HG03097 (cell line): ENCODE results near the gene PRKAB1.

Source experiments
- ATAC-seq: cut with Tn5 transposase; IDR thresholded peaks from one replicate; pipeline ENCODE4 v1.9.1; 2021; ENCODE audit not compliant: unreplicated experiment, low FRiP score

The PRKAB1 gene

DNA sequence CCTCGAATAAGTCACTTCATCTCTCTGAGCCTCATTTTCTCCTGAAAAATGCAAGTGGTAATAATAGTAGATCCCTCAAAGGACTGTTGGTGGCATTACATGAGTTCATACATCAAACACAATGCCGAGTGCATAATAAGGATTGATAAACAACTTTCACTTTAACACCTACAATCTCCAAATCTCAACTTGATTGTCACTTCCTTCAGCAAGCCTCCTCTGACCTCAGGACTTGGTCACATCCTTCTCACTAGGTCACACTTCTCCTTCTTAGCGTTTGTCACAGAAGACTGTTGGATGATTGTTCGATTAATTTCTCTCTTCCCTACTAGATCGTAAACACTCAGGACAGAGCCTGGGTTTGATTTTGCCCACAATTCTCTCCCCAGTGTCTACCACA lies 7.9 kb upstream of the PRKAB1 start:
- ATAC-seq = no peak

DNA sequence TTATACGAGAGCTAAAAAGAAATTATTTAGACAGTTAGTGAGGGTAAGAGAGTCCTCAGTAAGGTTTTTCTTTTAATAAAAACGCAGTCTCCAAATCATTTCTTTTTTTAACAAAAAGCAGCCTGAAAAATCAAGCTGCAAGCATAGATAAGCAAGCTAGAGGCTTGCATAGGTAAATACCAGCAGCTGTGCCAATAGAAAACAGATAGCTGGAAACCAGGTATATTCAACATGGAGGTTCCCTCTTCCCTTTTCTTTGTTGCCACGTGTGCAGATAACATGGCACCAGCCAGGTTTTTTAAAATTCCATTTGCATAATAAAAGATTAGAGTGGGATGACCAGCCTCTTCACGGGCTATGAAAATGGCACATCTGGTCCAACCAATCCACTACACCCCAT lies 6.1 kb upstream of the PRKAB1 start:
- no peak for ATAC-seq

DNA sequence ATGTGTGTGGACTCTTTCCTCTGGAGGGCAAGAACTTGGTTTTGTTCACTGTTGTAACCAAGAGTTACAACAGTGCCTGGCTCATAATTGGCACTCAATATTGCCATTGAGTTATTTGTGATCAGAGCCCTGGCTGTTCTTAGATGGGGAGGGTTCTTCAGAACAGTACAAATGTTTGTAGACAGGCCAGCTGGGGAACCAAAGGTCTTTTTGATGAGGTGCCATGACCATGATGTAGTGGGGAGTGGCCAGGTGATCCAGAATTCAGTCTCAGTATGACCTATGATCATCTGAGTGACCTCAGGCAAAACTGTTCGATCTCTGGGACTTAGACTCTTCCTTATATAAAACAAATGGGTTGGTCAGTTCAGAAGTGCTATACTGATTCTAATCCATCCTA lies 3.3 kb upstream of the PRKAB1 start:
- ATAC-seq = no peak

DNA sequence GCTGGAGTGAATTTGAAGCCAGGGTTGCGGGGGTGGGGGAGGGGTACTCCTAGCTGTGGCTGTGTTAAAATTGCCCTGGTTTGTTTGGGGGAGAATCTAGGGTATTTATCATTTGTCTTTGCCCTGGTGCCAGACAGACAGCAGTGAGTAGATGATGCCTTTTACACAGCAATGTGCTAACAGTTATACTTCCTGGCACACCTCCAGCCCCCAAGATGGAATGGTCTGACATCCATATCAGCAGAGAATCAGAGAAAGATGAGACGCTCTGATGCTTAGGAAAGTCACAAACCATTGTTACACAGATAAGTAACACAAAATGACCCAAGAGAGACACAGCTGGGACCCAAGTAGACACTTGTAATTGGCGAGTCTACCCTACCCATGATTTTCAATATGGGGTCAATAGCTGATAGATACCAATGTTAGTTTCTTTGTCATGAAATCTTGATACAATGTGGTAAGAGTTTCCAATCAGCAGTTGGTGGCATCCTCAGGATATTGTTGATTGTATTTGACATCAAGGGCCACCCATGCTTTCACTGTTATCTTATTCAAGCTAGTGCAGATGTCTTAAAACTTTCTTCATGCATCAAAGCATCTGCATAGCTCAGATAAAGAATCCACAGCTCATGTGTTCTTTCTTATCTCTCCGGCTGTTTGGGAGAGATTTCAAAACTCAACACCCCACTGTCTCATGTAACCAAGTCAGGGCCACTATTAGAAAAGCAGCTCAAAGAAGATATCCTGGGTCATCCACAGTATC lies 2.6 kb upstream of the PRKAB1 start:
- ATAC-seq = no peak

DNA sequence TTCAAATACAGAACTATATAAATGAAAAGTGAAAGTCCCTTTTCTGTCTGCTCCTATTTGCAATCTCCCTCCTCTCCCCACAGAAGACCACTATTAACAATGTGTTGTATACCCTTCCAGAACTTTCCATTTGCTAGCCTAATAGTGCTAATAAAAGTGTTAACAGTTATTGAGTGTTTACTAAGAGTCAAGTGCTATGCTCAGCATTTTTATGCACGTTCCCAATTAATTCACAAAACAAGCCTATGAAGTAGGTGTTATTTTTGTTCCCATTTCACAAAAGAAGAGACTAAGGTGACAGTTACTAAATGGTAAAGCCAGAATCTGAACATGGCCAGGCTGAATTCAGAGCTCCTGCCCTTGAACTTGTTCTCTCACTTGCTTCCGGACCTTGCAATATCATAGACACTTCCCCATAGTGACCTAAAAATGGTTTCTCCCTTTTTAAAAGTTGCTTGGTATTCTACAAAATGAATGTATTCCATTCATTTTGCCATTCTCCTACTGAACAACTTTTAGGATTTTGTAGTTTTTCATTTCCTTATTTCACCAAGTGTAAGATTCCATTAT lies 1.6 kb upstream of the PRKAB1 start:
- ATAC-seq = no peak

DNA sequence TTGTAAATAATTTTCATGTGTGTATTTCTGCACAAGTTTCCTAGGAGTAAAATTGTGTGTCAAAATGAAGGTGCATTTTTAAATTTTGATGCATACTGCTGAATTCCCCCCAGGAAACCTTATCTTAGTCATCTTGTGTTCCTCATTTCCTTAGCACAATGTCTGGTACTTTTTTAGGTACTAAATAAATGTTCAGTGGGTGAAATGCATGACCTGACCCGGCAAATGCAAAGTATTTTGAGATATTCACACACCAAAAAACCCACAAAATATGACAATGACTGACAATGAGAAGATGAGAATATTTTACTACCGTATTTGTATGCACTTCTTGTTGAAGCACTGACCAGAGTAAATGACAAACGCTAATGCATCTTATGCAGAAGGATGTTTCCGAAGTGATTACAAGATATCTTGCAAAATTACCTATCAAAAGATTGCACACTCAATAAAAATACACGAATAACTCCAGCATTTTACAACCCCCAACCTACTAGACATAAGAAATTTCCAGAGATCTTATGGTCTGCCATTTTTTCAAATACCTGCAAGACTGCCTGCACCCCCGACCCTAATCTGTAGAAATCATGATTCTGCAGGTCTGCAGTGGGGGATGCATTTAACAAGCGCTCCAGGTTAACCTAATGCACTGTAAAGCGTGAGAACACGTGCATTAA lies 895 bp upstream of the PRKAB1 start:
- ATAC-seq = no peak

DNA sequence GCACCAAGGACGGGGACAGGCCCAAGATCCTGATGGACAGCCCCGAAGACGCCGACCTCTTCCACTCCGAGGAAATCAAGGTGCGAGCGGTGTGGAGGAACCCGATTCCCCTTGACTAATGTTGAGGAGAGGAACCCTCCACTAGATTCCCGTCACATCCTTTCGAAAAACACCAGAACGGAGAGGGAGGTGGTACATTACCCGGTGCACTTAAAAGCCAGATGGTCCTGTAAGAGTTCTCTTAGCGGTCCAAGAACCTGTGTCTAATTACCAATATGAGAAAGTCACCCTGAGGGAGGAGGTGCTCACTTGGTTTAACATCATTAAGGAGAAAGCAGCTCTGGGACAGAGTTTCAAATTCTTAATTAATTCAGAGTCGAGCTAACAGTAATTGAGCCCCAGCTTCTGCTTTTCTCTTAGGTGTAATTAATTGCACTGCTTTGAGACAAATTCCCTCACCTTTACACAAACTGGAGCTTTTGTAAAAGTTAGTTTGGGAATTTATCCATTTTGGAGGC lies 450 bp downstream of the PRKAB1 start:
- no peak for ATAC-seq

DNA sequence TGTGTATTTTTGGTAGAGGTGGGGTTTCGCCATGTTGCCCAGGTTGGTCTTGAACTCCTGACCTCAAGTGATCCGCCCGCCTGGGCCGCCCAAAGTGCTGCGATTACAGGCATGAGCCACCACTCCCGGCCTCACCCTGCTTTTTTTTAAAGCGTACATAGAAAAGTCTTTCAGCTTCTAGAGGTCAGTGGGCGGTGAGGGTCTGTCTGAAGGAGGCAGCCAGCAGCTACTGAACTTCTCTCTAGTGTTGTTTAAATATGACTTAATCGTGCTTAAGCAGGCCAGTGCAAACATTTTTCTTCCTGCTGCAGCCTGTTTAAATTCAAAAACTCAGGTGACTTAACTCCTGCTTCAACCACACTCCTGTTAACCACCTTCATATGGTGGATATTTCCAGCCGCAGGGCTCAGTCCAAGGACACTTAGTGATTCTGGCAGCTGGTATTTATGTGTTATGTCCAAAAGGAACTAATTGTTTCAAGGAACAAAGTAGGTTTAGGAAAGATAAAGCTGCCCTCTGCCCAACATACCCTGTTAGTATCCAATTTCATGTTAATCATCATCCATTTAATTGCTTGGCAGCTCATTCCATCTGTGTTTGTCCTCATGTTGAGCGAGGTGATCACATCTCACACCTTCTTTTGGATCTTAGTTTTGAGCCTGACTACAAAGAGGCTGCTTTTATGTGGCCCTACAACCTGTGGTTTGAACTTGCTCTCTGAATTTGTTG lies 2.0 kb downstream of the PRKAB1 start:
- no peak for ATAC-seq

DNA sequence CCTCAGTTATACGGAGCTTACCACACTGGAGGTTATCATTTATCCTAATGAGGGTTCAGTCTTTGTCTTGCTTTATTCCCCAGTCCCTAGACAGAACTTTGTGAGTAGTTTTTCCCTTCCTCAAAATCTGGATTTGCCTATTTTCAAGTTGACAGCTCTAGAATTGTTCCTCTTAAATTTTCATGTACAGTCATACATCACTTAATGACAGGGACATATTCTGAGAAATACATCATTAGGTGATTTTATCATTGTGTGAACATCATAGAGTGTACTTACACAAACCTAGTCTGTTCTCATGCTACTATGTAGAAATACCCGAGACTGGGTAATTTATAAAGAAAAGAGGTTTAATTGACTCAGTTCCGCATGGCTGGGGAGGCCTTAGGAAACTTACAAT lies 3.1 kb downstream of the PRKAB1 start:
- no peak for ATAC-seq

DNA sequence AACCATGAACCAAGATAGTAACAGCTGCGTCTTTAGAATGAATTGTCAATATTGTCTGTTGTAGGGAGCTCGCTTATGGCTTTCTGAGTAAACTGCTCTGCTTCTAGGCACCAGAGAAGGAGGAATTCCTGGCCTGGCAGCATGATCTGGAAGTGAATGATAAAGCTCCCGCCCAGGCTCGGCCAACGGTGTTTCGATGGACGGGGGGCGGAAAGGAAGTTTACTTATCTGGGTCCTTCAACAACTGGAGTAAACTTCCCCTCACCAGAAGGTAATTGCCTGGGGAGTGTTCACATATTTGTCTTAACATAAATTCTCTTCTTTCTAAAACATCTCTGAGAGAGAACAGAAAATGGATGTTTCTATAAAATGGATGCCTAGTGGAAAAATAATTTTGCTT lies 4.3 kb downstream of the PRKAB1 start:
- no peak for ATAC-seq

DNA sequence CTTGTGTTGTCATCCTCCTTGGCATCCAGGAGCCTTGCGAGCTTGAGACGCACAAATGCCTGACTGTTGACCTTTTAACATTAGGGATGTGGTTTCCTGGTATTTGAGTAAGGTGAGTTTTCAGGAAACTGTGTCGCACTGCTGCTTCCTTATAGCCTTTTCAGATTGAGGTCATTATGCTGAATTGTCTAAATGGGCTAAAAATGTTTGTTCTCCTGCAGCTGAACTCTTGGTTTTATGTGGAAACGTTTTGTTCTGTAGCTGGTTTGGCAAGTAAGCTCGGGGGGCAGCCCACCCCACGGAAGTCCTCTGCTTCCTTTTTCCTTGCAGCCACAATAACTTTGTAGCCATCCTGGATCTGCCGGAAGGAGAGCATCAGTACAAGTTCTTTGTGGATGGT lies 5.7 kb downstream of the PRKAB1 start:
- no peak for ATAC-seq

DNA sequence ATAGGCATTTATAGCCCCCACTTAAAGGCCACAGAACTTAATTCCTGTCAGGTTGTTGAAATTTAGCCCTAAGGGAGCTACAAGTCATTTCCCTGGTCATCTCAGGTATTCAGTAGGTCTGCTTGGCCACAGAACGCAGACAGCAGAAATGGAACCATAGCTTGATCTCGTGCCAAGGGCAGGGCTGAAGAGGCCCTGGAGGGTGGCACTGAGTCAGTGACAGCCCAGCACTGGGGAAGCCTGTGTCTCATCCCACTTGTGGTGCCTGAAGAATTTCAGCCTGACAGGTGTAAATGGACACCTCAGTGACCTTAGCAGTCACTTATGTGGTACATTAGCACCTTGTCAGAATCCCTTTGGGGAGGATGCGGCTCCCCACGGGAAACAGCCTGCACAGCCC lies 6.6 kb downstream of the PRKAB1 start:
- no peak for ATAC-seq

DNA sequence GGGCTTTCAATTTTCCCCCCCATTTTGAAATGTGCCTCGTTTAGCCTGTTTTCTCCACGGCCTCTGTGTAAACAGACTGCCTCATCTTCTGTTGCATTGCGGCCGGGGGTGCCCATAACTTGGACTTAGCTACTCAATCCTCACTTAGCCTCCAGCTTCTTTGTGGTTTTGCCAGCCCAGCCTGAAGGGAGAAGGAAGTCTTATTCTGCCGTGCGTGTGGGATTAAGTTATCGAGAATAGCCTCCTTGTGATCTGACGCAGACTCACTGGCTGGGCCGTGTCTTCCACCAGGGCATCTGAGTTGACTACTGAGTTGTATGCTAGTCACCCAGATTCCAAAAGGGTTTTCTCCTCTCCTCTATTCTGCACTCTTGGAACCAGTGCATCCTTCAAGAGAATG lies 8.1 kb downstream of the PRKAB1 start:
- ATAC-seq = no peak

DNA sequence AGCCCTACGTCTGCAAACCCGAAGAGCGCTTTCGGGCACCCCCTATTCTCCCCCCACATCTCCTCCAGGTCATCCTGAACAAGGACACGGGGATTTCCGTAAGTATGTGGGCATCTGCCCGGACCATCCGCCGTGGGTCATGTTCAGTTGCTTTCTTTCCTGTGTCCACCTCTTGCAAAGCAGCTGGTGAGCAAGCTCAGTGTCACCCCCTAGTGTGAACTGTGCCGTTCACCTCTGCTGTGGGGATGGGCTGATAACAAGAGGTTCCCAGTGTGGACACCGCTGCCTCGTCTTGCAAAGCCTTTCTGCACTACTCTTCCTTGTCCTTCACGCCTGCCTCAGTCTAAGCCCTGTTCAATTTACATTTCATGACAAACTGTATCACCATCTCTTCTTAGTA lies 8.6 kb downstream of the PRKAB1 start:
- ATAC-seq = no peak

DNA sequence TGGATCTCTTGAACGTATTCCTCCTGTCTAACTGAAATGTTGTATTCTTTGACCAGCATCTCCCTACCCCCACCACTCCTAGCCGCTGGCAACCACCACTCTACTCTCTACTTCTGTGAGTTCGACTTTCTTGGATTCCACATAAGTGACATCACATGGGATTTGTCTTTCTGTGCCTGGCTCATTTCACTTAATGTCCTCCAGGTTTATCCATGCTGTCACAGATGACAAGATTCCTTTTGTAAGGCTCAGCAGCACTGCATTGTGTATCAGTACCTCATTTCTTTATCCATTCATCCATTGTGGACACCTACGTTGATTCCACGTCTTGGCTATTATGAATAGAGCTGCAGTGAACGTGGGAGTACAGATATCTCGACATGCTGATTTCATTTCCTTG lies 10.5 kb downstream of the PRKAB1 start:
- no peak for ATAC-seq

DNA sequence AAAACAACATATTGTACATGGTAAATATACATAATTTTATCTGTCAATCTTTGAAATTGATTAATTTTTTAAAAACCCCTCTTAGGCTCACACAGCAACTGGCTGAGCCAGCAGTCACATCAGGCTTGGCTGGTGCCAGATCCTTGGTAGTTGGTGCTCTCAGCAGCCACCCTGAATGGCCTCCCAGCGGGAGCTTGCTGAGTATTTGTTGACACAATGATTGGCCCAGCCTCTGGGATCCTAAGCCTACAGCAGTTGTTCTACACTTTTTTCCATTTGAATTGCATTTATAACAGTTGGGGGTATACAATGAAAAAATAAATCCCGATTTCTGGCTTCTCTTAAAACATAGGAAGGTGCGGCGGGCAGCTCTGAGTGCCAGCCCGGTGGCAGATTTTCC lies 11.1 kb downstream of the PRKAB1 start:
- no peak for ATAC-seq

DNA sequence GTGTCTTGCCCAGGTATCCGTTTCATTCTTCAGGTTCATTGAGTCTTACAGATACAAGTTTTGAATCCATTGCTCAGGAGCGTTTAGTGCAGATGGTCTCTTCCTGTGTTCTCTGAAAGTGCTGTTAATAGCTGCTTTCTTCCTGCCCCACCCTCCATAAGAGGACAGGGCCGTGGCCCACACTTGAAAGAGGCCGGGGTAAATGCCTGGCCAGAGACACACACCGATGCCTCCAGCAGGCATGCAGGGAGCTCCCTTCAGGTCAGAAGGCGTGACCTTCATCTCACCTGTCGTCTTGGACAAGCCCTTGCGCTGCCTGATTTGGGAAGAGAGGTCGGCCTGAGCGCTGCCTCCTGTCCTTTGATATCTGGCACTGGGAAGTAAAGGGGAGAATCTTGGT lies 11.6 kb downstream of the PRKAB1 start:
- ATAC-seq = no peak

DNA sequence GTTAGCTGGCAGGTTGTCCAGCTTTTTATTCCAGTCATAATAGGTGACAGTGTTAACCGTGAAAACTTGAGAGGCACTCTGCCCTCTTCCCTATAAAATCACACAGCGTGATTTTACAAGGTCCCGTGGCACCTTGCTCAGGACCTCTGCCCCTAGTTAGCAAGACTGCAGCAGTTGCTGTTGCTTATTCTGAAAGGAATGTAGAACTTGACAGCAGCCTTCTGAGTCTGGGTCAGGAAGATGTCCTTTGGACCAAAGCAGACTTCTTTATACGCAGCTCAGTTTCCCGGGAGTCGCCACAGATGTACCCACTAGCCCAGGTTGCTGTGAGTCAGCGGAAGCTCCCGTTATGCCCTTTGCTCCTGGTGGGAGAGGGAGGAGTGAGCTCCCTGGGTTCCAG lies 13.2 kb downstream of the PRKAB1 start:
- ATAC-seq = no peak

DNA sequence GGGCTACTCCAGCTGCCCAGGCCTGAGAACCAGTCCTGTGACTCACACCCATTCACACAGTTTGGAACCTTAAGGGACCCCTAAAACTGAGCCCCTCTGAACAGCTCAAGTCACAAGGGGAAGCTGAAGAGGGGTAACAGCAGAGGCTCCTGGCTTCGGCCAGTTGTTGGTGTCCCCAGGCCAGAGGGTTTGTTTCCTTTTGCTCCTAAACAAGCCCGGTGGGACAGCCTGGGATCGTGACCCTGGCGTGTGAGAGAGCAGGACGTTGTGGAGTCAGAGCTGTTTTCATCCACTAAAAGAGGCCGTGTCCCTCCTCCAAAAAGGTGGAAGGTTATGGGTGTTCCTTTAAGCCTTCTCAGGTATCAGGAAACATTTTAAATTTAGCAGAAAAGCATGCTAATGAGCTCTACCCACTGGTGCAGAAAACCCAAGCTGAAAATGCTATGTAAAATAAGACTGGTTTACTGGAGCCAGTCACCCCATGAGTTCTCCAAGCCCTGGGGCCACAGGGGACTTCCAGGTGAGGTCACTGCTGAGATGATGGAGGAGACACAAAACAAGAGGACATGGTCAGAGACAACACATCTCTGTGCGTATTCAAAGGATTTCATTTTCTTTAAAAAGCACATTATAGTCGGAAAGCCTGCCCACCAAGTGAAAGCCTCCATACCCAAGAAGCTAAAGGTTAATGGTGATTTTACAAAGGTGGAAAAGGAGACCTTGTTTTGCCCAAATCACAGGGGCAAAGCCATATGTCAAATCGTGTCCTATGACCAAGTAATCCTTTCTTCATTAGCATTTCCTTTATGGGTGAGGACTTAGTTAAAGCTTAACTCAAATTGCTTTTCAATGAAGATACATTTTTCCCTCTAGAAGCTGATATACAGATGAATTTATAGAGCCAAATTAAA lies 14.1 kb downstream of the PRKAB1 start:
- no peak for ATAC-seq

DNA sequence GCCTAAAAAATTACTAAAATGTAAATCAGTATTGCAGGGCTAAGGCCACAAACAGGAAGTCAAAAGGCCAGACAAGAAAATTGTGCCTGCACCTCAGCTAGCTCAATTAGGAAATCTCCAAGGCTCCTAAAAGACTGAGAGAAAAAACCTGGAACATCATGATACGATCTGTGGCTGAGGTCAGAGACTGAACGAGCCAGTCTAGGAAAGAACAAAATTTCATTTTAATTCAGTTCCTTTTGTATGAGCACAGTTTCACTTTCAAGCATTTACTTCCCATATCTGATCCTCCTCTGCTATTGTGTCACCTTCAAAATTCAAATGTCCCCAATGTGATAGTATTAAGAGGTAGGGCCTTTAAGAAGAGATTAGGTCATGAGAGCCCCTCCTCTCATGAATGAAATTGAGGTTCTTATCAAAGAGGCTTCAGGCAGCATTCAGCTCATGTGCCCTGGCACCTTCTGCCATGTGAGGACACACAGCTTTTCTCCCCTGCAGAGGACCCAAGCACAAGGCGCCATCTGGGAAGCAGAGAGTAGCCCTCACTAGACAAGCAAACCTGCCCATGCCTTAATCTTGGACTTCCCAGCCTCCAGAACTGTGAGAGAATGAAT lies 14.8 kb downstream of the PRKAB1 start:
- no peak for ATAC-seq
